Nephron progenitor cell (in vitro differentiated cells): Measurements from ENCODE around the gene COA6.
A peak's percentile ranks its signal among the peaks of the same experiment; 100 is the strongest.

Experiments
- DNase-seq: peaks from one replicate; pipeline ENCODE4 v3.0.0; 2021
- H3K27ac Mint-ChIP-seq: 2 replicates; pipeline ENCODE4 v1.8.0; 2021; ENCODE audit warnings: mild to moderate bottlenecking, moderate library complexity, mixed read lengths
- H3K27me3 Mint-ChIP-seq: 2 replicates; pipeline ENCODE4 v1.8.0; 2021; ENCODE audit warnings: mild to moderate bottlenecking, low read depth, mixed read lengths; ENCODE audit not compliant: poor library complexity
- H3K36me3 Mint-ChIP-seq: 2 replicates; pipeline ENCODE4 v1.8.0; 2021; ENCODE audit warnings: low read depth, mixed read lengths
- H3K4me1 Mint-ChIP-seq: 2 replicates; pipeline ENCODE4 v1.8.0; 2021; ENCODE audit warnings: mixed read lengths
- H3K4me3 Mint-ChIP-seq: 2 replicates; pipeline ENCODE4 v1.8.0; 2021; ENCODE audit warnings: mild to moderate bottlenecking, moderate library complexity, mixed read lengths
- H3K9me3 Mint-ChIP-seq: 2 replicates; pipeline ENCODE4 v1.8.0; 2021; ENCODE audit warnings: mild to moderate bottlenecking, moderate library complexity, mixed read lengths
- CTCF ChIP-seq: fragments of 200-600 bp; sonication (generic); IDR thresholded peaks from 2 replicates; pipeline ENCODE4 v1.5.0; 2021; ENCODE audit warnings: antibody characterized with exemption

COA6 gene

GRCh38 chr1:234373064-234373958, at the start of gene COA6:
COA6 (plus strand) TSS chr1:234373456; CDS start chr1:234373467, 11 bp downstream.
- H3K27ac Mint-ChIP-seq: peak within 1 kb of the TSS; percentile 99
- TF ChIP-seq CTCF: no peak
- H3K4me3 Mint-ChIP-seq: peak within 1 kb of the TSS; percentile 99
- H3K36me3 Mint-ChIP-seq: peaks cover 28% of the 10 kb centered on the region
- DNase-seq: peak; percentile 81
- no peaks in the 10 kb centered on the region for H3K9me3 Mint-ChIP-seq
- peaks cover 32% of the 10 kb centered on the region for H3K4me1 Mint-ChIP-seq
- H3K27me3 Mint-ChIP-seq: peaks cover 37% of the 10 kb centered on the region

- TF ChIP-seq CTCF: no peak
- Mint-ChIP-seq H3K27me3 (peaks cover 56% of the 10 kb centered on the region), H3K36me3 (no peaks in the 10 kb centered on the region), H3K4me1 (peaks cover 15% of the 10 kb centered on the region), H3K4me3 (no peak overlapping the region), H3K9me3 (no peaks in the 10 kb centered on the region), H3K27ac (no peak overlapping the region)
- DNase-seq: no peak
These were observed 48.4 kb upstream of the COA6 start for GRCh38 chr1:234324821-234325220.

- no peak for DNase-seq
- H3K4me3 Mint-ChIP-seq: peak overlapping the region; percentile 6
- H3K27me3 Mint-ChIP-seq: peaks cover 55% of the 10 kb centered on the region
- no peak for TF ChIP-seq CTCF
- no peaks in the 10 kb centered on the region for H3K36me3 Mint-ChIP-seq
- no peaks in the 10 kb centered on the region for H3K9me3 Mint-ChIP-seq
- H3K27ac Mint-ChIP-seq: no peak overlapping the region
- peaks cover 15% of the 10 kb centered on the region for H3K4me1 Mint-ChIP-seq
These were observed 47.3 kb upstream of the COA6 start for GRCh38 chr1:234325878-234326496.

- DNase-seq: peak; percentile 77
- peaks cover 50% of the 10 kb centered on the region for H3K27me3 Mint-ChIP-seq
- peak; percentile 69 for TF ChIP-seq CTCF
- no peaks in the 10 kb centered on the region for H3K9me3 Mint-ChIP-seq
- H3K4me1 Mint-ChIP-seq: peaks cover 15% of the 10 kb centered on the region
- H3K4me3 Mint-ChIP-seq: peak overlapping the region; percentile 6
- H3K36me3 Mint-ChIP-seq: no peaks in the 10 kb centered on the region
- no peak overlapping the region for H3K27ac Mint-ChIP-seq
These were observed 46.5 kb upstream of the COA6 start for GRCh38 chr1:234326497-234327366.

GRCh38 chr1:234327577-234328164, 45.6 kb upstream of the COA6 start:
- no peak for DNase-seq
- no peaks in the 10 kb centered on the region for H3K36me3 Mint-ChIP-seq
- TF ChIP-seq CTCF: no peak
- peaks cover 51% of the 10 kb centered on the region for H3K27me3 Mint-ChIP-seq
- no peak overlapping the region for H3K4me3 Mint-ChIP-seq
- peaks cover 15% of the 10 kb centered on the region for H3K4me1 Mint-ChIP-seq
- no peaks in the 10 kb centered on the region for H3K9me3 Mint-ChIP-seq
- no peak overlapping the region for H3K27ac Mint-ChIP-seq
